Measurements from ENCODE around the gene CACNA1F.
"Not testable (repeated sequence)": the region's sequence is repeated elsewhere in the genome, so short reads cannot be mapped to it uniquely, and the experiment has no call there.

The CACNA1F gene

GRCh38 chrX:49192722-49193328 lies 40.3 kb downstream of the CACNA1F start:
- peak; percentile 67 for DNase-seq

DNA sequence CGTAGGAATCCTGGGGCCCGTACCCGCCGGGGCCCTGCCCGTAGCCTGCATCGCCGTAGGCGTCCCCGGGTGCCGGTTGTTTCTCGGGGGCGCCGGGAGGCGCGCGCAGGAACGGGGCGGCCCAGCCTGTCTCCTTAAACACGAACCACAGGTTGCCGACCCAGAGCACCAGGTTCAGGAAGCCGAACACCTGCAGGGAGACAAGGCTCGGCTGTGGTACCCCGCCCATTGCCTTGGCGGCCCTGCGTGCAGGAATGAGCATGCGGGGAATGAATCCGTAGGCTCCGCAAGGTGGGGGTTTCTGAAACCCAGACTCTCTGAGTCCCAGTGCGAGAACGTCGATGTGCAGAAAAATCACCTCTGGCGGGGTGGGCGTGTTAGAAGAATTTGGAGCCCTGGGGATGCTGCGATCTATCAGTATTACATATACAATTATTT lies 41.5 kb downstream of the CACNA1F start:
- peak; percentile 86 for DNase-seq

- peak; percentile 99 for DNase-seq
Measured at GRCh38 chrX:49190821-49191573, 42.1 kb downstream of the CACNA1F start.

GRCh38 chrX:49189606-49190005 lies 43.5 kb downstream of the CACNA1F start:
- DNase-seq: no peak

DNA sequence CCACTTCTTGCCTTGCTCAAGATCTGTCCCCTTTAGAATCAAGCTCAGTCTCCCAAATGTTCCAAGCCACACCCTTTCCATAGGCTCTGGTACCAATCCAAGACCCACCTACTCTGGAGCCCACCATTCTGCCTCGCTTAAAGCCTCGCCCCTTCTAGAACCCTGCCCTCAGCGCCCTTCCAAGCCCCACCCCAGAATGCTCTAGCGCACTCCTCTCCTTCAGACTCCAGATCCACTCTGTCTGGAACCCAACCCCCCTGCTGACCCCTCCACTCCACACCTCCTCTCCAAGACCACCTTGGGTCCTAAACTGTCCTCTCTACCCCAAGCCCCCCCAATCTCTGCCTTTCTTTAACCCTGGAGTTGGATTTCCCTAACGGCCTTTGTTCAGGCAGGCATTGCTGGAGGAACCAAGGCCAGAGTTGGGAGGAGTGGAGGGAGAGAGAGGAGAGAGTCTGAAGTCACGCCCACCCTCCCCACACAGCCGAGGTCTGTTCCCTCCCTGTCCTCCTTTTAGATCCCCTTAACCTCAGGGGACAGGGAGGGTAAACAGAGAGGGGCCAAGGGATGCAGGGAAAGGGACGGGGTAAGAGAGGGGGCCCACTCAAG lies 44.6 kb downstream of the CACNA1F start:
- no peak for DNase-seq

GRCh38 chrX:49187526-49187925 lies 45.6 kb downstream of the CACNA1F start:
- peak; percentile 34 for DNase-seq

GRCh38 chrX:49187028-49187394 lies 46.1 kb downstream of the CACNA1F start:
- DNase-seq: no peak

DNA sequence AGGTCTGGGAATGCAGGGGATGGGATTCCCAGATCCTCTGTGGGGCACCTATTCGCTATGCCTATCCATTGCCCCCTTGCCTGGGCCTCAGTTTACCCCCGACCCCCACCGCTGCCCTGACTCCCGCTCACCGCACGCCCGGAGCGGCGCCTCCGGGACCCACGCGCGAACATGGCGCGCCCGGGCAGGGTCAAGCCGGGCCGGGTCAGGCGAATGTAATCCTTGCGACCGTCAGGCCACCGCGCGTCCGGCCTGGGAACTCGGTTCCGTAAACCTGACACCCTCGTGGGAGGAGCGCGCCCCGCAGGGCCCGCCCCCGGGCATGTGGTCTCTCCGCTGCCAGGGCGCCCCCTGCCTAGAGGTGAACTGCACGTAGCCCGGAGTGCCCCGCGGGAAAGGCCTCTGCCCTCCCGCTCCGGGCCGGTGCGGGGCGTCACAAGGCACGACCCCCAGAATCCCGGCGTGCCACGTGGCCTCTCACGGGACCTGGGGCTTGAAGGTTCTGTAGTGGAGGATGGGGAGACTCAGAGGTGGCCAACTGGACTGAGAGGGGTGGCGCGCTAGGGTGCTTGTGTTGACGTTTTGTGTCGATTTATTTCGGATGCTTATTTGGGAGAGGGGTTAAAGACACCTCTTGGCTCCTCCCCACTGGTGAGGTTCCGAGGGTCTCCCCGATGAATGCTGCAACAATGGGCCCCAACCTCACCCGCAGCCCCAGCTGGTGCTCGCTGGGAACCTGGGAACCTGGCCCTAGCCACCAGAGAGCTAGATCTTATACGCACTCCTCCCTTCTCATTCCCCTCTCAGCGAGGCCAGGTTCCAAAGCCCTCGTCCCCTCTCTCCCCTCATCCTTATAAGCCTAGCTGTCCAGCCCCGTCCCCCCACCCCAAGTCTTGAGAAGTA lies 46.8 kb downstream of the CACNA1F start, which contains the start of gene PRICKLE3:
PRICKLE3 (minus strand) TSS at position 249 of the 903 bp plus-strand sequence; CDS start at position 173, 76 bp downstream.
- DNase-seq: peak; percentile 91

GRCh38 chrX:49184294-49185281 lies 48.6 kb downstream of the CACNA1F start:
- DNase-seq: peak; percentile 88

DNA sequence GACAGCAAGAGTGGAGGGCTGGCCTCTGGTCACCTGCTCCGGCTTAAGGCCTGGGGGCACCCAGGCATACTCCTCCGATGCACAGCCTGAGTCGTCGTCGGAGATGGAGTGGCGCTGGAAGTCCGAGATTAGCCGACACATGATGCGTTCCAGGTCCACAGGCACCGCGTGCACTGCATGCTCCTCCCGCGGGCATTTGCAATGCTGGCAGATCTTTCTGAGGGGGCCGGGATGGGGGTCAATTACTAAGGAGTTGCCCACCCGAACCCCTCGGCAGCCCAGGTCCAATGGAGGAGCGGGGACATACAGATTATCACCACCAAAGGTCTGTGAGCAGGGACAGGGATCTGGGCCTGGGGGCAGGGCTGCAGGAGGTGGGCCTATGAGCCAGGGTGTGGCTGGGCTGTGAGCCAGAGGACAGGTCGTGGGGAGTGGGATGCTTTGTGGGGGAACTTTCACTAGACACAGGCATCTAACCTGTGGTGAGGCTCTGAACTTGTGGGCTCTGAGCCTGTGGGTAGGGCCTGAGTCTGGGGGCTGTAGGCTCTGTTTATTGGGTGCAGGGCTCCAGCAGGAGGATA lies 49.3 kb downstream of the CACNA1F start:
- no peak for DNase-seq

DNA sequence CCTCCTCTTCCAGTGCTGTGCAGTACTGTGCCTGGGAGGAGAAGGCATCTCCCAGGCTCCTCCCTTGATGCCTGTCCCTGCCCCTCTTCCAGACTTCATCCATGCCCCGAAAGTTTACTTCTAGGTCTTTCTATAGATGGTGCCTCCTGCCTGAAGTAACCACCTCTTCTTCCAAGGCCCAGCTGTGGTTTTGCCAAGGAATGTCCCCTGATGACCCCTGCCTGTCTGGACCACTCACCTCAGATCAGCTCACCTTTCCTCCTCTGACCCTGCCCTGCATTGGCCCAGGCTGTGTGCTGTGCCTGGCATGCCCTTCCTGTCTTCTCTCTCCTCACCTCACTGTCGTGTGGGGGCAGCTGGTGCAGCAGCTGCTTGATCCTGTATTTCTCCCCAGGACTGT lies 53.8 kb downstream of the CACNA1F start:
- no peak for DNase-seq

GRCh38 chrX:49178537-49178936 lies 54.6 kb downstream of the CACNA1F start:
- no peak for DNase-seq

- DNase-seq: no peak
Measured at GRCh38 chrX:49177873-49178480, 55.2 kb downstream of the CACNA1F start.

GRCh38 chrX:49177338-49177833 lies 55.8 kb downstream of the CACNA1F start:
- DNase-seq: peak; percentile 31

GRCh38 chrX:49176421-49177326 lies 56.5 kb downstream of the CACNA1F start:
- DNase-seq: no peak

DNA sequence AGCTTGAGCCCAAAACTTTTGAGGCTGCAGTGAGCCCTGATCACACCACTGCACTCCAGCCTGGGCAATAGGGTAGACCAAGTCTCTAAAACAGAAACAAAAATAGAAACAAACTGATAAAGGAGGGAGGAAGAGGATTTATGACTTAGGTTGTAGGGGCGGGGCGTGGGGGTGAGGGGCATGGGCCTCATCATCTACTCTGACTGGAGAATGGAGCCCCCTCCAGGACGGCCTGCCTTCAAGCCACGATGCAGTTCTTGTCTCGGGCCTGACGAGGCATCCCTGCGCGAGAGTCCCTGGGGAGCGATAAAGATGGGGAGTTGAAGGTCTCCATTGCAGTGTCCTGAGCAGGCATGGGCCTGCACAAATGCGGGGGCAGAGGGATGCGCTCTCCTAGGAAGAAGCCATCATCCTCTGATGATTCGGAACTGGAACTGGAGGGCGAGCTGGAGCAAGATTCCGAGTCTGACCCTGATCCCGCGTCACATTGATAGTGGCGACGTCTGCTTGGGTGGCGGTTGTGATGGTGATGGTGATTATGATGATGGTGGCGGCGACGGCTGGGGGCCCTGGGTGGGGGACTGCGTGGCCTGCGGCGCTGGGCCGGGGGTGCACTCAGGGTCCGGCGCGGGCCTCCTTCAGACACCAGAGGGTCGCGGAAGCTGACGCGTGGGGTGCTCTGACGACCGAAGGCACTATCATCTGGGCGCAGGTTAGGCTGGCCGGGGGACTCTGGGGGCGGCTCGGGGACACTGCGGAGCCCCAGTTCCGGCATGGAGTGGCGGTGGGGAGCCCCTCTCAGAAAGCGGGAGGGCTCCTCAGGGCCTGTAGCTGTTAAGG lies 57.5 kb downstream of the CACNA1F start:
- DNase-seq: no peak

GRCh38 chrX:49174723-49175122 lies 58.4 kb downstream of the CACNA1F start:
- no peak for DNase-seq

DNA sequence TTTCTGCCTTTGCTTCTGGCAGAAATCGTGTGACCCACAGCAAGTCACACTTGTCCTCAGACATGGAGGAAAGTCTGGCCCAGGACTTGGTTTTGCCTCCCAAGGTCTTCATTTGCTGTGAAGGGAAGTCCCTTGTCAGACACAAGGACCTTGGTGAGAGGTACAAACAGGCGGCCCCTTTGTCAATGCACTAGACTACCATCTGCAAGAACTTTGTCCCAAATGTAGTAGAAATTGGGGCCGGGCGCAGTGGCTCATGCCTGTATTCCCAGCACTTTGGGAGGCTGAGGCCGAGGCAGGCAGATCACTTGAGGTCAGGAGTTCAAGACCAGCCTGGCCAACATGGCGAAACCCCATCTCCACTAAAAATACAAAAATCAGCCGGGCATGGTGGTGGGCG lies 59.6 kb downstream of the CACNA1F start:
- not testable (repeated sequence) for DNase-seq
